Measurements from ENCODE around the gene ETNPPL. TPM values are rescaled to one million over a fixed set of nuclear protein-coding genes. Genes with fewer than 3 reads are reported as not detected.

Gene ETNPPL
- total RNA-seq, 1 donor from 2014 or later, result 0.43 TPM

GRCh38 chr4:108787724-108788123, 24.9 kb upstream of the ETNPPL start:
- no peaks in the 10 kb centered on the region for H3K9me3 ChIP-seq (ENCODE audit: low read depth)
- TF ChIP-seq CTCF (IDR thresholded peaks at IDR 0.05) (no peak), EZH2phosphoT487 (IDR thresholded peaks at IDR 0.05) (no peak), EZH2 (IDR thresholded peaks at IDR 0.05) (no peak)
- H3K4me1 ChIP-seq, result no peaks in the 10 kb centered on the region
- Mint-ChIP-seq H3K4me3 (no peak overlapping the region), H3K27ac (no peak overlapping the region), H3K36me3 (no peaks in the 10 kb centered on the region), H3K9me3 (no peaks in the 10 kb centered on the region), H3K27me3 (ENCODE audit: insufficient read depth, low read depth) (no peaks in the 10 kb centered on the region), H3K4me1 (no peaks in the 10 kb centered on the region)
- H4K20me1 ChIP-seq (ENCODE audit: low read depth), result no peaks in the 10 kb centered on the region
- H3K27ac ChIP-seq, result no peak overlapping the region
- H3K4me2 ChIP-seq, result no peak overlapping the region
- no peaks in the 10 kb centered on the region for H3F3A ChIP-seq (ENCODE audit: low read depth)
- H3K79me2 ChIP-seq (ENCODE audit: low read depth), result no peaks in the 10 kb centered on the region
- H3K4me3 ChIP-seq, result no peak overlapping the region
- no peaks in the 10 kb centered on the region for H3K36me3 ChIP-seq
- no peak for DNase-seq (ENCODE audit: low spot score)
- H3K9ac ChIP-seq, result no peak overlapping the region
- no peak overlapping the region for H2AFZ ChIP-seq (replicated peaks)
- H3K27me3 ChIP-seq, result no peaks in the 10 kb centered on the region

GRCh38 chr4:108787106-108787505, 24.3 kb upstream of the ETNPPL start:
- Mint-ChIP-seq H3K4me1 (no peaks in the 10 kb centered on the region), H3K36me3 (no peaks in the 10 kb centered on the region), H3K27me3 (ENCODE audit: insufficient read depth, low read depth) (no peaks in the 10 kb centered on the region)

GRCh38 chr4:108786351-108786750, 23.5 kb upstream of the ETNPPL start:
- Mint-ChIP-seq H3K27ac (no peak overlapping the region), H3K36me3 (no peaks in the 10 kb centered on the region), H3K9me3 (no peaks in the 10 kb centered on the region), H3K27me3 (ENCODE audit: insufficient read depth, low read depth) (no peaks in the 10 kb centered on the region), H3K4me1 (no peaks in the 10 kb centered on the region), H3K4me3 (no peak overlapping the region)
- Histone ChIP-seq H3K9me3 (ENCODE audit: low read depth) (no peaks in the 10 kb centered on the region), H3F3A (ENCODE audit: low read depth) (no peaks in the 10 kb centered on the region), H3K27me3 (no peaks in the 10 kb centered on the region), H3K4me3 (no peak overlapping the region), H4K20me1 (ENCODE audit: low read depth) (no peaks in the 10 kb centered on the region), H3K79me2 (ENCODE audit: low read depth) (no peaks in the 10 kb centered on the region), H3K9ac (no peak overlapping the region), H3K27ac (no peak overlapping the region), H2AFZ (replicated peaks) (no peak overlapping the region), H3K36me3 (no peaks in the 10 kb centered on the region), H3K4me2 (no peak overlapping the region), H3K4me1 (no peaks in the 10 kb centered on the region)
- DNase-seq (ENCODE audit: low spot score), result no peak
- TF ChIP-seq EZH2 (IDR thresholded peaks at IDR 0.05), result no peak
- no peak for TF ChIP-seq CTCF (IDR thresholded peaks at IDR 0.05)
- TF ChIP-seq EZH2phosphoT487 (IDR thresholded peaks at IDR 0.05), result no peak

More at GRCh38 chr4:108787106-108787505, 24.3 kb upstream of the ETNPPL start:
- TF ChIP-seq EZH2phosphoT487 (IDR thresholded peaks at IDR 0.05), result no peak
- Histone ChIP-seq H3K36me3 (no peaks in the 10 kb centered on the region), H3K9ac (no peak overlapping the region), H3K27me3 (no peaks in the 10 kb centered on the region), H3K4me2 (no peak overlapping the region), H4K20me1 (ENCODE audit: low read depth) (no peaks in the 10 kb centered on the region), H3K9me3 (ENCODE audit: low read depth) (no peaks in the 10 kb centered on the region), H3F3A (ENCODE audit: low read depth) (no peaks in the 10 kb centered on the region), H2AFZ (replicated peaks) (no peak overlapping the region), H3K4me3 (no peak overlapping the region), H3K27ac (no peak overlapping the region), H3K79me2 (ENCODE audit: low read depth) (no peaks in the 10 kb centered on the region), H3K4me1 (no peaks in the 10 kb centered on the region)
- DNase-seq (ENCODE audit: low spot score), result no peak
- no peak overlapping the region for H3K27ac Mint-ChIP-seq
- H3K9me3 Mint-ChIP-seq, result no peaks in the 10 kb centered on the region
- H3K4me3 Mint-ChIP-seq, result no peak overlapping the region

- H3K9me3 ChIP-seq (ENCODE audit: low read depth), result no peaks in the 10 kb centered on the region
- no peaks in the 10 kb centered on the region for H4K20me1 ChIP-seq (ENCODE audit: low read depth)
- Mint-ChIP-seq H3K4me3 (no peak overlapping the region), H3K27me3 (ENCODE audit: insufficient read depth, low read depth) (no peaks in the 10 kb centered on the region), H3K36me3 (no peaks in the 10 kb centered on the region), H3K4me1 (no peaks in the 10 kb centered on the region), H3K27ac (no peak overlapping the region), H3K9me3 (no peaks in the 10 kb centered on the region)
- no peak overlapping the region for H3K4me2 ChIP-seq
- H3K27ac ChIP-seq, result no peak overlapping the region
- no peak overlapping the region for H3K4me3 ChIP-seq
- TF ChIP-seq EZH2 (IDR thresholded peaks at IDR 0.05), result no peak
- no peak for TF ChIP-seq EZH2phosphoT487 (IDR thresholded peaks at IDR 0.05)
- peak; percentile 25 for TF ChIP-seq CTCF (IDR thresholded peaks at IDR 0.05)
- no peaks in the 10 kb centered on the region for H3K79me2 ChIP-seq (ENCODE audit: low read depth)
- no peak overlapping the region for H3K9ac ChIP-seq
- no peak overlapping the region for H2AFZ ChIP-seq (replicated peaks)
- no peaks in the 10 kb centered on the region for H3K36me3 ChIP-seq
- DNase-seq (ENCODE audit: low spot score), result no peak
- H3F3A ChIP-seq (ENCODE audit: low read depth), result no peaks in the 10 kb centered on the region
- no peaks in the 10 kb centered on the region for H3K4me1 ChIP-seq
- H3K27me3 ChIP-seq, result no peaks in the 10 kb centered on the region
Measured at GRCh38 chr4:108783665-108784463, 21.0 kb upstream of the ETNPPL start.

All from neural progenitor cell (in vitro differentiated cells).